Glutamatergic neuron (in vitro differentiated cells): ENCODE data around the gene CEBPE. TPM values are rescaled to one million over a fixed set of nuclear protein-coding genes. Genes with fewer than 3 reads are reported as not detected.

Source experiments
- DNase-seq: peaks from one replicate; pipeline ENCODE4 v3.0.0; 2022
- H3K27ac Mint-ChIP-seq: one replicate; pipeline ENCODE4 v1.8.0; 2020; ENCODE audit warnings: mild to moderate bottlenecking, mixed read lengths, inconsistent platforms; ENCODE audit not compliant: unreplicated experiment
- H3K27me3 Mint-ChIP-seq: one replicate; pipeline ENCODE4 v1.8.0; 2020; ENCODE audit warnings: mild to moderate bottlenecking, moderate library complexity, mixed read lengths, inconsistent platforms; ENCODE audit not compliant: unreplicated experiment
- H3K36me3 Mint-ChIP-seq: one replicate; pipeline ENCODE4 v1.8.0; 2020; ENCODE audit warnings: mild to moderate bottlenecking, mixed read lengths, inconsistent platforms; ENCODE audit not compliant: unreplicated experiment
- H3K4me1 Mint-ChIP-seq: one replicate; pipeline ENCODE4 v1.8.0; 2020; ENCODE audit warnings: mild to moderate bottlenecking, low read depth, mixed read lengths, inconsistent platforms; ENCODE audit not compliant: unreplicated experiment
- H3K4me3 Mint-ChIP-seq: one replicate; pipeline ENCODE4 v1.8.0; 2020; ENCODE audit warnings: mild to moderate bottlenecking, mixed read lengths, inconsistent platforms; ENCODE audit not compliant: unreplicated experiment
- H3K9me3 Mint-ChIP-seq: one replicate; pipeline ENCODE4 v1.8.0; 2020; ENCODE audit warnings: mild to moderate bottlenecking, moderate library complexity, mixed read lengths, inconsistent platforms; ENCODE audit not compliant: unreplicated experiment
- total RNA-seq: library from RNA; stranded (reverse); fragmentation: NEBNext Ultra II Directional; extraction: Animal tissue kit (Norgen Biotek cat#: 25700); gene quantifications from one replicate; pipeline ENCODE4 v1.2.1, GENCODE V29; 2021; ENCODE audit not compliant: unreplicated experiment
- TF ChIP-seq, protein P1 (sequence below): fragments of 200-600 bp; sonication (generic); IDR thresholded peaks from one replicate; pipeline ENCODE4 v1.5.0; 2021; ENCODE audit not compliant: partially characterized antibody, unreplicated experiment

CEBPE gene
- total RNA-seq, 1 donor from 2014 or later, result not detected

DNA sequence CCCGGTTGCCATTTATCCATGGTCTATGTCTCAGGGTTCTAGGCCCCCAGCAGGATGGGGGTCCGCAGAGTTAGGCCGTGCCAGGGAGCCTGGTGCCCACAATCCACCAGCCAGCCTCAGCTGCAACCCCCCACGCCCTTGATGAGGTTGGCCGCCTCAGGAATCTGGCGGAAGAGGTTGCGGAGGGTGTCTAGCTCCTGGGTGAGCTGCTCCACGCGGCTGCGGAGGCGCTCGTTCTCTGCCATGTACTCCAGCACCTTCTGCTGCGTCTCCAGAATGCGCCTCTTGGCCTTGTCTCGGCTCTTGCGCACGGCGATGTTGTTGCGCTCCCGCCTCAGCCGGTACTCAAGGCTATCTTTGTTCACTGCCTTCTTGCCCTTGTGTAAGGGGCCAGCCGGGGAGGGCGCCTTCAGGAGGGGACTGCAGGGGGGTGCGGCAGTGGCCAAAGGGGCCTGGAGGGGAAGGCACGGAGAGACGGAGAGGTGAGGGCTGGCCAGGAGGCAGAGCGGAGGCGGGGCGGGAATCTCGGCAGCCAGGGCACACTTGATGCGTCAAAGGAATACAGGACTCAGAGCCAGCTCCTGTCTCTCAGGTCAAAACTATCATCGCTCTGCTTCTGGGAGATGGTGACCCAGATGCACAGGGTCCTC, 1.6 kb downstream of the CEBPE start:
- TF ChIP-seq, protein P1, sequence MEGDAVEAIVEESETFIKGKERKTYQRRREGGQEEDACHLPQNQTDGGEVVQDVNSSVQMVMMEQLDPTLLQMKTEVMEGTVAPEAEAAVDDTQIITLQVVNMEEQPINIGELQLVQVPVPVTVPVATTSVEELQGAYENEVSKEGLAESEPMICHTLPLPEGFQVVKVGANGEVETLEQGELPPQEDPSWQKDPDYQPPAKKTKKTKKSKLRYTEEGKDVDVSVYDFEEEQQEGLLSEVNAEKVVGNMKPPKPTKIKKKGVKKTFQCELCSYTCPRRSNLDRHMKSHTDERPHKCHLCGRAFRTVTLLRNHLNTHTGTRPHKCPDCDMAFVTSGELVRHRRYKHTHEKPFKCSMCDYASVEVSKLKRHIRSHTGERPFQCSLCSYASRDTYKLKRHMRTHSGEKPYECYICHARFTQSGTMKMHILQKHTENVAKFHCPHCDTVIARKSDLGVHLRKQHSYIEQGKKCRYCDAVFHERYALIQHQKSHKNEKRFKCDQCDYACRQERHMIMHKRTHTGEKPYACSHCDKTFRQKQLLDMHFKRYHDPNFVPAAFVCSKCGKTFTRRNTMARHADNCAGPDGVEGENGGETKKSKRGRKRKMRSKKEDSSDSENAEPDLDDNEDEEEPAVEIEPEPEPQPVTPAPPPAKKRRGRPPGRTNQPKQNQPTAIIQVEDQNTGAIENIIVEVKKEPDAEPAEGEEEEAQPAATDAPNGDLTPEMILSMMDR, result no peak
- Mint-ChIP-seq H3K36me3 (no peaks in the 10 kb centered on the region), H3K27me3 (peaks cover 3% of the 10 kb centered on the region), H3K4me3 (no peak overlapping the region), H3K9me3 (peaks cover 5% of the 10 kb centered on the region), H3K4me1 (peaks cover 12% of the 10 kb centered on the region), H3K27ac (no peak overlapping the region)
- DNase-seq, result no peak

DNA sequence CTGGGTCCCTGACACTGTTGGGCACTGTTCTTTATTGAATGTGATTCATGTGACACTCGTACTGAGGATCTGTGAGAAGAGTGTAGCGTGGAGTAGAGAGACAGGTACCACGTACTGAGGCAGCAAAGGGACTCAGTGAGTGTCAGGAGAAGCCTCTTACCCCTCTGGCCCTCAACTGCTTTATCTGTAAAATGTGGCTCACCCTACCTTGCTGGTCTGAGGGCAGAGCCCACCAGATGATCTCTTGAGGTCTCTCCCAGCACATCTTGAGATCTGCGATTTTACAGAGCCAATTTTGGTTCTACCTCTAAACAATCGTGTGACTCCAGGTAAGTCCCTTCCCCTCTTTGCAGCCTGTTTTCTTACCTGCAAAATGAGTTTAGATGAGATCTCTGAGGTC, 3.1 kb downstream of the CEBPE start:
- Mint-ChIP-seq H3K27ac (no peak overlapping the region), H3K4me1 (peaks cover 8% of the 10 kb centered on the region), H3K36me3 (no peaks in the 10 kb centered on the region), H3K9me3 (peaks cover 5% of the 10 kb centered on the region), H3K27me3 (peaks cover 3% of the 10 kb centered on the region), H3K4me3 (no peak overlapping the region)
- no peak for DNase-seq
- TF ChIP-seq, protein P1, result no peak

DNA sequence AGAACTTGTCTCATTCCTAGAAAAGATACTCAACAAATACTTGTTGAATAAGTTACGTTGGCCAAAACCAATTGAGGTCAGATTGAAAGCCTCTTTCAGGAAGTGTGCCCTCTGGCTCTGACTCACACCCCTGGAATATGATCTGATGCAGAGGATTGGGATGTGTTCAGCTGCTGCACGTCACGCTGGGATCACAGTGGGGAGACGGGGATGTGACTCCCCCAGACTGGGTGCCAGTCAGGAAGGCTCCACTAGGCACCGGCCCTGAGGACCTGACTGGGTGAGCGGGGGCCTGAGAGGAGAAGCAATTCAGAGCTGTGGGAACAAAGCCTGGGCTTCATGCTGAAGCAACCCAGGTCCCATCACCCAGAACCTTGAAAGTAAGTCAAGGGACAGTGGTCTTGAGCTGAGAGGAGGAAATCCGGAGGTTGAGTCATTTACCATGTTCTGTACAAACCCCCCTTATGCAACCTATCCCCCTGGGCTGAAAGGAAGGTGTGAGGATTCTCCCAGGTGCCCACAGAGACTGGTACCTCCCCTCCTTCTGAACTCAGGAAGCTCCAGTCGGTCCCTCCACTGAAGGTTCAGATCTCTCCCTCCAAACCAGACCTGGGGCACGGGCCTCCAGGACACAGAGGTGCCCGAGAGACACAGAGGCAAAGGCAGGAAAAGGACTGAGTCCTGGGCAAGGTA, 3.9 kb downstream of the CEBPE start:
- TF ChIP-seq, protein P1, result no peak
- no peak for DNase-seq
- no peak overlapping the region for H3K4me3 Mint-ChIP-seq
- peaks cover 3% of the 10 kb centered on the region for H3K27me3 Mint-ChIP-seq
- H3K9me3 Mint-ChIP-seq, result peaks cover 4% of the 10 kb centered on the region
- no peaks in the 10 kb centered on the region for H3K36me3 Mint-ChIP-seq
- peaks cover 5% of the 10 kb centered on the region for H3K4me1 Mint-ChIP-seq
- H3K27ac Mint-ChIP-seq, result no peak overlapping the region

DNA sequence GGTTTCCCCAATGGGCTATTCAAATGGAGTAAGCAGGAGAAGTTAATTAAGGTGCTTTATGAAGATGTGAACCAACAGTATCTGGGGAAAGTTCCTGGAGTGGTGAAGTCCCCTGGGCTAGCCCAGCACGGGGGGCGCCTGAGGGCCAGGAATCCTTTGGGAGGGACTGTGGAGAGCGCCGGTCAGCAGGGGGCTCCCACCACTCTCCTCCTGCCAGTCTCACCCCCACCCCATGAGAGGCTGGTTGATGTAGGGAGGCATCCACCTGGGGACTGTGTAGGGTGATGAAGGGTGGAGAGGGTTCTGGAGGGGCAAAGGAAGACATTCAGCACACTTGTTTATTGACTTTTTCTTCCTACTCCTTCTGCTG, 4.4 kb downstream of the CEBPE start:
- no peak for DNase-seq
- Mint-ChIP-seq H3K9me3 (peaks cover 3% of the 10 kb centered on the region), H3K36me3 (no peaks in the 10 kb centered on the region), H3K4me3 (no peak overlapping the region), H3K27me3 (peaks cover 3% of the 10 kb centered on the region), H3K4me1 (peaks cover 3% of the 10 kb centered on the region), H3K27ac (no peak overlapping the region)
- TF ChIP-seq, protein P1, result no peak

DNA sequence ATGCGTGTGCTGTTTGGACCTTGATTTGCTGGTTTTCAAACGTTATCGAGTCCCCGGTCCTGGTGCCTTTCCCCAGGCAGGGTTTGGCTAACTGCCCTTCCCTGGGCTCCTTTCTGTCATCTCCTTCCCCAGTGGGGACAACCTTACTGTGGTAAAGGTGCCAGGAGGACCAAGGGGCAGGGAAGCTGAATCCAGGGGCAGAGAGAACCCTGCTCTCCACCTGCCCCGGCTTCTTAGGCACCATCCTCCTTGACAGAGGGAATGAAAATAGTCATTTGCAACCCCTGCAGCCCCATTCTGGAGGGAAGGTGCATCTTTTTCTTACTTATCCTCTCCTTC, 5.0 kb downstream of the CEBPE start:
- Mint-ChIP-seq H3K9me3 (peaks cover 5% of the 10 kb centered on the region), H3K36me3 (no peaks in the 10 kb centered on the region), H3K4me1 (peaks cover 3% of the 10 kb centered on the region), H3K4me3 (no peak overlapping the region), H3K27me3 (peaks cover 3% of the 10 kb centered on the region), H3K27ac (no peak overlapping the region)
- no peak for DNase-seq
- TF ChIP-seq, protein P1, result no peak
